ENCODE measurements around the gene TOP3B.

The TOP3B gene

GRCh38 chr22:22002526-22003055 is 20.0 kb upstream of the TOP3B start:
- ChIA-PET POLR2A (no interaction called here), CTCF (no interaction called here)
- no peak overlapping the region for H3K4me3 ChIP-seq (ENCODE audit: low read depth, low read length)
- TF ChIP-seq CTCF (IDR thresholded peaks at IDR 0.05; ENCODE audit: insufficient read depth, low read length, missing control alignments): no peak
- DNase-seq (ENCODE audit: low read depth, low spot score): no peak

- ChIA-PET CTCF (interaction anchor here (0.7 kb wide), 1 partner anchor 9 kb away, joined by 3 read pairs; no protein-coding TSS in a partner anchor), POLR2A (no interaction called here)
- no peak for TF ChIP-seq CTCF (IDR thresholded peaks at IDR 0.05; ENCODE audit: insufficient read depth, low read length, missing control alignments)
These were observed 19.3 kb upstream of the TOP3B start for GRCh38 chr22:22001664-22002525.

GRCh38 chr22:21998595-21999247 is 16.1 kb upstream of the TOP3B start:
- DNase-seq (ENCODE audit: low read depth, low spot score): no peak
- TF ChIP-seq CTCF (IDR thresholded peaks at IDR 0.05; ENCODE audit: insufficient read depth, low read length, missing control alignments): no peak
- ChIA-PET POLR2A (no interaction called here), CTCF (interaction anchor here (1.7 kb wide), 1 partner anchor 16 kb away, joined by 3 read pairs; the partner anchor contains the start of gene TOP3B)
- H3K4me3 ChIP-seq (ENCODE audit: low read depth, low read length): no peak overlapping the region

More at GRCh38 chr22:22001664-22002525, 19.3 kb upstream of the TOP3B start:
- no peak for DNase-seq (ENCODE audit: low read depth, low spot score)
- H3K4me3 ChIP-seq (ENCODE audit: low read depth, low read length): no peak overlapping the region

- POLR2A ChIA-PET: no interaction called here
- DNase-seq (ENCODE audit: low read depth, low spot score): no peak
- H3K4me3 ChIP-seq (ENCODE audit: low read depth, low read length): no peak overlapping the region
- TF ChIP-seq CTCF (IDR thresholded peaks at IDR 0.05; ENCODE audit: insufficient read depth, low read length, missing control alignments): no peak
- CTCF ChIA-PET: interaction anchor here (1.4 kb wide), 1 partner anchor 11 kb away, joined by 3 read pairs; no protein-coding TSS in a partner anchor
These were observed 13.7 kb upstream of the TOP3B start for GRCh38 chr22:21996175-21996720.

GRCh38 chr22:21995660-21996059 is 13.1 kb upstream of the TOP3B start:
- H3K4me3 ChIP-seq (ENCODE audit: low read depth, low read length): no peak overlapping the region
- DNase-seq (ENCODE audit: low read depth, low spot score): no peak
- ChIA-PET POLR2A (no interaction called here), CTCF (interaction anchor here (1.4 kb wide), 1 partner anchor 11 kb away, joined by 3 read pairs; no protein-coding TSS in a partner anchor)
- TF ChIP-seq CTCF (IDR thresholded peaks at IDR 0.05; ENCODE audit: insufficient read depth, low read length, missing control alignments): no peak

Measured in AG04449 (cell line).